Sciatic nerve (tissue), 2 donors: ENCODE data around the gene CYGB. TPM values are rescaled to one million over a fixed set of nuclear protein-coding genes. Genes with fewer than 3 reads are reported as not detected.
"Not testable (repeated sequence)": the region's sequence is repeated elsewhere in the genome, so short reads cannot be mapped to it uniquely, and the experiment has no call there.

ENCODE experiments used
- ATAC-seq: fragments of 200-7000 bp; cut with Tn5 transposase; one replicate; pipeline ENCODE4 v1.9.1; 2020; ENCODE audit warnings: mild to moderate bottlenecking, moderate library complexity
- DNase-seq: peaks from one replicate; pipeline ENCODE4 v3.0.0-alpha.2; 2020; ENCODE audit warnings: low spot score
- intact Hi-C: fragments of 100-400 bp; cut with DNase I; formaldehyde crosslinking; loops from one replicate; pipeline ENCODE4 v1.14.2; 2022
- total RNA-seq: library from RNA; stranded (reverse); fragmentation: NEBNext Ultra II Directional; extraction: Animal tissue kit (Norgen Biotek cat#: 25700); gene quantifications from one replicate; pipeline ENCODE4 v1.2.1, GENCODE V29; 2021
- donor health status: DM: no; HTN: no; CAD: no.
- donor health status: DM: no; HTN: no; CAD: no.

The CYGB gene
- total RNA-seq, 1 donor from 2014 or later: 57.7 TPM

DNA sequence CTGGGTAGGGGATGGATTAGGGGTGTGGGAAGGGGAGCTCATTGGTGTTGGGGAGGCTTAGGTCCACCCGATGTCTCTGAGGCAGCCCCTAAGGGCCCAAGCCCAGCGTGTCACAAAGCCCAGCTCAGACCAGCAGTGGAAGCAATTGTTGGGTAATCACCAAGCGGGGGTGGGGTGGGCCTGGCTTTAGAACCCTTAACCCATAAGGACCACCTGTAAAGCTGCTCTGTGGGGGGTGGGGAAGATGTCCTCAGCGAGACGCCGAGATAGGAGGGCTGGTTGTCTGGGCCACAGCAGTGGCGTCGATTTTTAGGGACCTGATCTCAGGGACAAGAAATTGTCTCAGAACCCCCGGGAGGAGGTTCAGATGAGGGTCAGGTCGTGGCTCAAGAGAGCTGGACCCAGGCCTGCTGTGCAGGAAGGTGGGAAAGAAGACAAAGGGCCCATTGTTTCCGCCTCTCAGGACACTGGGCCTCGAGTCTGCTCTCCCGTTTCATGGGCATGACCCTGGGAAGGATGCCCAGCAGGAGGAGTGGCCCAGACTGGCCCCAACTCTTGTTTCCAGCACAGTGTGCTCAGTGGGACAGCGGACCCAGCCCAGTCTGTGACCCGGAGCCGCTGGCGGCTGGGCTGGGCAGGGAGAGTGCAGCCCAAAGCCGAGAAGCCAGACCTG is 32.2 kb upstream of the CYGB start:
- peak; percentile 87 for DNase-seq
- ATAC-seq: peak; percentile 90
- intact Hi-C loops: no loop called here

DNA sequence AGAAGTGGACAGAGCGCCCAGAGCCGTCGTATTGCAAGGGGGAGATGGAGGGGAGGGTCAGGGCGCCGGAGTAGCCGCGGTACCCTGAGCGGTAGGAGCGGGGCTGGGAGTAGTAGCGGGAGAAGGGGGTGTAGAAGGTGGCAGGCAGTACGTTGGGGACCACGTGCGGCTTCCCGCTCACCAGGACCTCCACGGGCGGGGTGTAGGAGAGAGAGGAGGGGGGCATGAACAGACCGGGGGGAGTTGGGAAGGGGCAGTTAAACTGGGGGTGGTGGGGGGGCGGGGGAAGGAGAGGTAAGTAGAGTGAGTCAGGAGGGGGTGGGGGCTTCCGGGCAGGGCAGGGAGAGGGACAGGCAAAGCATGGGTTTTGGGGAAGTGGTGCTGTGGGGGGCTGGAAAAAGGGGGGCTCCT is 31.3 kb upstream of the CYGB start:
- ATAC-seq (peak; percentile 7), DNase-seq (no peak)
- intact Hi-C loops: no loop called here

DNA sequence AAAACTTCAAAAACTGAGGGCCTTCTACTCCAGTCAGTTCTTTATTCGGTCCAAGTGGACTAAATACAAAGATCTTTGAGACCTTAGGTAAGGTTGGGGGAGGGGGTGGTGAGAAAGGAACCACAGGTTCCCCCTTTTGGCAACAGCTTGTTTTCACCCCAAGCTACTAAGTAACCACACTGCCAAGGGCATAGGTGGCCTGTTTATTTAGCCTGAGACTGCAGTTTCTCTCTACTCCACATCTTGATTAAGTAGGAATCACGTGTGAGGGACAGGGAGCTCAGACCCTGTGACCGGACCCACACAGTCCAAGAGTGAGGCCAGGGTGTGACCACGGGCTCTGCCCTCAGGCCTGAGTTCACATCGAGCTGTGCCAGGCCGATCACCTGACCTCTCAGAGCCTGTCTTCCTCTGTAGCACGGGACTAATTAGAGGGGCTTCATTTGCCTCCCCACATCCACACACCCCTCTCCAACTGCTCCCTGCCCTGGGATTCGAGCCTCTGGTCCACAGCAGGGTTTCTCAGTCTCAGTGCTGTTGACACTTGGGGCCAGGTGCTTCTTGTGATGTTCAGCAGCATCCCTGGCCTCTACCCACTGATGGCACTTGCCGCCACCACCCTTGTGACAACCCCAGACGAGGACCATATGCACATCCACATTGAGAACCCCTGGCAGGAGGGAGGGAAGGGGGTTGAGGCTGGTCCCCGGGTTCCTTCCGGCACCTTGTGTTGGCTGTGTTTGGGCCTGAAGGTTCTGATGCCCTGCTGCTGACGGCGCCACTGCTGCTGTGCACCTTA is 30.3 kb upstream of the CYGB start:
- ATAC-seq: peak; percentile 55
- DNase-seq: no peak
- intact Hi-C loops: no loop called here

DNA sequence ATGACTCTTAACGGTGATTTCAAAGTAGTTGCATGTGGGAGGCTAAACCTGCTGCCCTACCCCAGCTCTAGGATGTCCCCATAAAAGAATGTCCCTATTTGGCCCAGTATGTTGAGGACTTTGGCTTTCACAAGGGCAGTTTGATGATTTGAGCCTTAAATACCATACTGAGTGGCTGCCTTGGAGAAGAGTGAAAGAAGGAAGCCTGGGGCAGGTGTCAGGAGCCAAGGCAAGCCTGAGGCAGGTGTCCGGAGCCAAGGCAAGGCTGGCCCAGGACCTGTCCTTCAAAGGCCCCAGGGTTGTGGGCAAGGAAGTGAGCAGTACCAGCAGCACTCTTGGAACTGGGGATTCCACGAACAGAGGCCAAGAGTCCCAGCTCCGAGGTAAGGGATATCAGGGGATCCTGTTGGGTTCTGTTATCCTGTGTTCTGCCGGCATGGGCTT is 29.5 kb upstream of the CYGB start:
- intact Hi-C loops: no loop called here
- no peak for DNase-seq
- no peak for ATAC-seq

DNA sequence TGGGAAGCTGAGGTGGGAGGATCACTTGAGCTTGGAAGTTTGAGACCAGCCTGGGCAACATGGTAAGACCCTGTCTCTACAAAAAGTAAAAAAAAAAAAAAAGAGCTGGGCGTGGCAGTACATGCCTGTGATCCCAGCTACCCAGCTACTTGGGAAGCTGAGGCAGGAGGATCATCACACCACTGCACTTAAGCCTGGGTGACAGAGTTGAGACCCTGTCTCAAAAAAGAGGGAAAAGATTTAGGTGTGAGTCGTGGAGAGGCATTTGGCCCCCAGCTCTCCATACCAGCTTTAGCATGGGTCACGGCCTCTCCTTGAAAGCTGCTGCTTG is 29.1 kb upstream of the CYGB start:
- intact Hi-C loops: no loop called here
- no peak for DNase-seq
- no peak for ATAC-seq

GRCh38 chr17:76565728-76566612 is 28.5 kb upstream of the CYGB start:
- ATAC-seq (no peak), DNase-seq (no peak)
- intact Hi-C loops: no loop called here

GRCh38 chr17:76564991-76565727 is 27.6 kb upstream of the CYGB start:
- intact Hi-C loops, DNase-seq, ATAC-seq: not testable (repeated sequence)

GRCh38 chr17:76563359-76563758 is 25.9 kb upstream of the CYGB start:
- DNase-seq, ATAC-seq, intact Hi-C loops: not testable (repeated sequence)

DNA sequence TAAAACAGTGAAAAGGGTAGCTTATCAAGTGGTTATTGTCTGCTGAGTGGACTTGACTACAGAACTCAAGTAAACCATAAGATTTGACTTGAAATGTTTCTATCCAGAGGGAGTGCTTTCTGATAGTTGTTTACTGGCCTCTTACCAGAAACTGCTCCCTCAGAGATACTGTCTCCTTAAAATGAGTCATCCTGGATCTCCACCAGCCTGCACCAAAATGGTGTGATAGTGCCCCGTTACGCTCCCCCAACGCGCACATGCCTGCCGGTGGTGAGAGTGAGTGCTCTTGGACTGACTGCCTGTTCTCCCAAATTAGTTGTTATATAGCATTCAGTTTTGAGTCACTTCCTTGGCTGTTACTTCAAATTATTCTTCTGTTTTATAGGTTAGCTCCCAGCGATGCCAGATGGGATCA is 25.2 kb upstream of the CYGB start:
- intact Hi-C loops: no loop called here
- ATAC-seq (no peak), DNase-seq (no peak)

GRCh38 chr17:76561799-76562268 is 24.3 kb upstream of the CYGB start:
- intact Hi-C loops: no loop called here
- ATAC-seq: peak; percentile 1

DNA sequence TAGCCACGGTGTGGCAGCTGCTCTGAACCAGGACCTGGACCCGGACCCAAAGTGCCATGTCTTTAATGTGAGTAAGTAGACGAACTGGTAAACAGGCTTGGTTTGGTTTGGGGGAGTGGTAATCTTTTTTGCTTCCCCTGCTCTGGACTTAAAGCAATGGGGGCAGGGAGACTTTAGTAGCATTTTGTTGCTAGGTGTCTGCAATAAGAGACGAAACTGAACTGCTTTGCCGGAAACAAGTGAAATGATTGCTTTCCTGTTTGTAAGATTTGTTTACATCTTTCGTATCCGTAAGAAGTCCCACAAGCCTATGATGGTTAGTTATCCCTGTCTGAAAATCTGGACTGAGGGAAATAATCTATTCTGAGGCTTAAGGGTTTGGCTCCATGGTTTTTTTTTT is 23.8 kb upstream of the CYGB start:
- intact Hi-C loops: no loop called here
- ATAC-seq (no peak), DNase-seq (no peak)

More at GRCh38 chr17:76561799-76562268, 24.3 kb upstream of the CYGB start:
- no peak for DNase-seq

DNA sequence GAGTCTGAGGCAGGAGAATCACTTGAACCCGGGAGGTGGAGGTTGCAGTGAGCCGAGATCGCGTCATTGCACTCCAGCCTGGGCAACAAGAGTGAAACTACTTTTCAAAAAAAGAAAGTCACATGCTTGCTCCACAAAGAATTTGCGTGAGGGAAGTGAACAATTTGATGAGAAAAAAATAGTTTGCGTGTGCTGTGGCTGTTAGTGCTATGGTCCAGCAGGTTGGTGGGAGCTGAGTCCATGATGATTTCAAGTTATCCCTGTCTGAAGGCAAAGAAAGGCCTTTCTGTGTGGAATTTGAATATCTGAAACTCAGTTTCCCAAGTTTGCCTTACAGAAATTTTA is 23.3 kb upstream of the CYGB start:
- DNase-seq (no peak), ATAC-seq (no peak)
- intact Hi-C loops: no loop called here

GRCh38 chr17:76560036-76560876 is 22.7 kb upstream of the CYGB start:
- intact Hi-C loops: no loop called here
- DNase-seq (no peak), ATAC-seq (no peak)

DNA sequence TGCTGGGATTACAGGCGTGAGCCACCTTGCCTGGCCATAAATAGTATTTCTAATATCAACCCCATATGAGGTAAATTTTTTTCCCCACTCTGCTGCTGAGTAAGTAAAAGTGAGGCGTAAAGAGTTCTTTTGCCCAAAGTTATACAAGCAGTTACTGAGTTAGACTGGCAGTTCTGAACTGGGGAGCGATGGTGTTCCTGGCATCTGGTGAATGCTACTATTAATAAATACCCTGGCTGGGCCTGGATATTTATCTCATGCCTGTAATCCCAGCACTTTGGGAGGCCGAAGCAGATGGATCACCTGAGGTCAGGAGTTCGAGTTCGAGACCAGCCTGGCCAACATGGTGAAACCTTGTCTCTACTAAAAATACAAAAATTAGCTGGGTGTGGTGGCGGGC is 22.0 kb upstream of the CYGB start:
- intact Hi-C loops: not testable (repeated sequence)

DNA sequence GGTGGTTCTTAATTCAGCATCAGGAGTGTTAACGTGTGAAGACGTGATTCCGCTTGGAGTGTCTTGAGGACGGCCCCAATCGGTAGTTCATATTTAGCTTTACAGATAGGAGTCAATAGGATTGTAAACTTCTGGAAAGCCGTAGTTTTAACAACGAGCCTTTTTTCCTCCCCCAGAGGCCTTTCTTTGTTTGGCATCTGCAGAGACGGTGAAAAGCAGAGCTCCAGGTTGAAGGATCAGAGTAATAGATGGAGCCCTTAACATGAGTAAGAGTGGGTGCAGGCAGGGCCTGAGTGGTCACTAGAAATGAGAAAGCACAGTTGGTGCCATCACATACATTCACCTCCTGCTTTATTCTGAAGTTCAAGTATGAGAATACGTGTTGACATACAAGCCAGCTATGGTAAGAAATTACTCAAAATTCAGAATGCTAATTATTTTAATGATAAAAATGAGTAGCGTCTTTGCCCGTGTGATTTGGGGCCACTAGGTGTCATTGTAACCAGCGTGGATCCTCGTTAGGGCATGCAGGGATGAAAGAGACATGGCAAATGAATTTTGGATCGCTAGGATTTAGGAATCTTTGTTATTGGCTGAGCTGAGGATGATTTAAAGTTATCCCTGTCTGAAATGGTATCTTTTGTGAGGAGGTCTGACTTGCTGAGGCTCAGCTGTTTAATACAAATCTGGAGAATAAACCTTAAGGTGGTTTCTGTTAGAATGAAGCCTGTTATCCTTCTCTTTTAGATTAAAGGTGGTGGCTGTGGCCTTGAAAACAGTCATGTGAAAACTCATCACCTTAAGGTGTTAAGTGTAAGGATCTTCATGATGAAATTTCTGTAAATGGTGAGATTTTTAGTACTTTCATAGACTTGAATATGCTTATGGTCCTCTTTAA is 20.9 kb upstream of the CYGB start:
- ATAC-seq (peak; percentile 55), DNase-seq (no peak)
- intact Hi-C loops: no loop called here

More for the DNA sequence above, 22.0 kb upstream of the CYGB start:
- DNase-seq, ATAC-seq: not testable (repeated sequence)

DNA sequence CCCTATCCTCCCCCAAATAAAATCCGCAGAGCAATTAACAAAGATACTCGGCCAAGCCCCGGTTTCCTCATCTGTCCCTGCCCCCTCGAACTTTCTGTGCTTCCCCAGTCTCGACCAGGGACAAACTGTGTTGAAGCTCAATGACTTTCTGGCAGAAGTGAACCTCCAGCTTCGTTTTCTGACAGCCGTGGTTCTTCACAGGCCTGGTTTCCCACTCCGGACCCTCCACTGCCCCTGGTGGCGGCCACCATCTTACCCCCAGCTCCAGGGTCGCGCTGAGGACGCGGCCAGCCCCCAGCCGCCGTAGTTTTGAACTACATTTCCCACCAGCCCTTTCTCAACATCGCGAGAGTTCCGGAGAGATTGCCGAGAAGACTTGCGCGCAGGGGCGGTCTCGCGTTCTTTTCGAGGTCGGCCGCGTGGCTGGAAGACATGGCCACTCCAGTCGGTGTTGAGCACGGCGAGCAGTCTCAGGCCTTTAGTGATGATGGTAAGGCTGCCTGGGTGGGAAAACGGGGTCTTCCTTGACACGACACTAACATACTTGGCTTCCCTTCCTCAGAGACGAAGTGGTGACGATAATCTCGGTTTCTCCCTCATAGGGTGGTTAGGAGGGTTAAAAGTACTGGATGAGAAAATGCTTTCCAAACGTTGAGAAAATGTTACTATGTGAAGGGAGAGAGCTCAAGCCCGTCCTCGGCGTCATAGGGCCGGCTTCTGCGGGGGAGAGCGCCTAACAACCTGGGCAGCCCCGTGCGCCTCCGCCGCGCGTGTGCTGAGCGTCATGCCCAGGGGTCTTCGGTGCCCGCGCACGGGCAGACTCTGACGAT is 20.1 kb upstream of the CYGB start:
- DNase-seq (peak; percentile 97), ATAC-seq (peak; percentile 96)
- intact Hi-C loops: no loop called here
